Activated CD8-positive, alpha-beta T cell treated with anti-CD3 and anti-CD28 coated beads for 36 hours (primary cell): ENCODE measurements around the gene GDF7. TPM values are rescaled to one million over a fixed set of nuclear protein-coding genes. Genes with fewer than 3 reads are reported as not detected.

Source experiments
- ATAC-seq: fragments of 200-7000 bp; cut with Tn5 transposase; one replicate; pipeline ENCODE4 v1.10.0; 2021; ENCODE audit warnings: mild to moderate bottlenecking, moderate library complexity
- CTCF ChIA-PET: fragments of 350-600 bp; sonication (Branson Sonifier 250); formaldehyde crosslinking; loops from one replicate; lab custom pipeline; 2021; ENCODE audit warnings: antibody characterized with exemption; lab: Charles Lee
- POLR2A ChIA-PET: fragments of 350-600 bp; sonication (Branson Sonifier 250); formaldehyde crosslinking; loops from one replicate; lab custom pipeline; 2021; ENCODE audit warnings: antibody characterized with exemption; lab: Charles Lee
- DNase-seq: peaks from one replicate; pipeline ENCODE4 v3.0.0-alpha.2; 2020
- H3K27ac Mint-ChIP-seq: one replicate; pipeline ENCODE4 v1.8.0; 2021; ENCODE audit warnings: mild to moderate bottlenecking, mixed read lengths
- H3K27me3 Mint-ChIP-seq: one replicate; pipeline ENCODE4 v1.8.0; 2021; ENCODE audit warnings: mixed read lengths
- H3K36me3 Mint-ChIP-seq: one replicate; pipeline ENCODE4 v1.8.0; 2021; ENCODE audit warnings: low read depth, mixed read lengths
- H3K4me1 Mint-ChIP-seq: one replicate; pipeline ENCODE4 v1.8.0; 2021; ENCODE audit warnings: low read depth, mixed read lengths
- H3K4me3 Mint-ChIP-seq: one replicate; pipeline ENCODE4 v1.8.0; 2021; ENCODE audit warnings: mild to moderate bottlenecking, moderate library complexity, mixed read lengths
- H3K9me3 Mint-ChIP-seq: one replicate; pipeline ENCODE4 v1.8.0; 2021; ENCODE audit warnings: mixed read lengths
- CTCF ChIP-seq: fragments of 200-600 bp; IDR thresholded peaks from one replicate; pipeline ENCODE4 v1.8.0; 2022; ENCODE audit warnings: antibody characterized with exemption, mild to moderate bottlenecking
- intact Hi-C: fragments of 100-400 bp; cut with micrococcal nuclease; formaldehyde crosslinking; loops from one replicate; pipeline ENCODE4 v1.10.0; 2022
- total RNA-seq, 2 experiments: library from RNA; stranded (reverse); gene quantifications; one replicate each; pipeline ENCODE4 v1.2.3, GENCODE V29; 2021

Gene GDF7
- total RNA-seq, 2 experiments from 2014 or later, result not detected

GRCh38 chr2:20682167-20682920 lies 15.4 kb downstream of the GDF7 start:
- no peak for DNase-seq
- intact Hi-C loops, result no loop called here
- CTCF ChIA-PET, result interaction anchor here (0.8 to 5.9 kb wide), 3 partner anchors 16 to 281 kb away, joined by 3 to 22 read pairs (median 5); no protein-coding TSS in a partner anchor

GRCh38 chr2:20684581-20685063 lies 17.7 kb downstream of the GDF7 start:
- ChIA-PET POLR2A (no interaction called here), CTCF (interaction anchor here (0.8 to 5.9 kb wide), 3 partner anchors 23 to 276 kb away, joined by 3 to 22 read pairs (median 3); partner anchors contain the start of gene HS1BP3)
- H3K36me3 Mint-ChIP-seq, result peaks cover 38% of the 10 kb centered on the region
- DNase-seq, result no peak
- peaks cover 2% of the 10 kb centered on the region for H3K9me3 Mint-ChIP-seq
- intact Hi-C loops, result no loop called here
- no peaks in the 10 kb centered on the region for H3K27me3 Mint-ChIP-seq
- no peaks in the 10 kb centered on the region for H3K4me1 Mint-ChIP-seq
- TF ChIP-seq CTCF, result no peak
- H3K4me3 Mint-ChIP-seq, result no peak overlapping the region
- ATAC-seq, result no peak
- H3K27ac Mint-ChIP-seq, result no peak overlapping the region

More at GRCh38 chr2:20682167-20682920, 15.4 kb downstream of the GDF7 start:
- no peaks in the 10 kb centered on the region for H3K4me1 Mint-ChIP-seq
- no peak overlapping the region for H3K27ac Mint-ChIP-seq
- POLR2A ChIA-PET, result interaction anchor here (1.0 kb wide), 1 partner anchor 11 kb away, joined by 3 read pairs; no protein-coding TSS in a partner anchor
- H3K36me3 Mint-ChIP-seq, result peaks cover 23% of the 10 kb centered on the region
- H3K27me3 Mint-ChIP-seq, result no peaks in the 10 kb centered on the region
- ATAC-seq, result no peak
- no peak overlapping the region for H3K4me3 Mint-ChIP-seq
- TF ChIP-seq CTCF, result no peak
- no peaks in the 10 kb centered on the region for H3K9me3 Mint-ChIP-seq

GRCh38 chr2:20687260-20687832 lies 20.4 kb downstream of the GDF7 start:
- H3K4me1 Mint-ChIP-seq, result no peaks in the 10 kb centered on the region
- no peak for ATAC-seq
- no peak overlapping the region for H3K4me3 Mint-ChIP-seq
- peaks cover 42% of the 10 kb centered on the region for H3K36me3 Mint-ChIP-seq
- no peak for DNase-seq
- POLR2A ChIA-PET, result no interaction called here
- intact Hi-C loops, result no loop called here
- no peak for TF ChIP-seq CTCF
- CTCF ChIA-PET, result interaction anchor here (1.0 to 5.9 kb wide), 3 partner anchors 26 to 243 kb away, joined by 3 to 22 read pairs (median 3); no protein-coding TSS in a partner anchor
- peaks cover 2% of the 10 kb centered on the region for H3K9me3 Mint-ChIP-seq
- H3K27me3 Mint-ChIP-seq, result no peaks in the 10 kb centered on the region
- no peak overlapping the region for H3K27ac Mint-ChIP-seq

- TF ChIP-seq CTCF, result no peak
- no peaks in the 10 kb centered on the region for H3K4me1 Mint-ChIP-seq
- no peak for DNase-seq
- H3K36me3 Mint-ChIP-seq, result peaks cover 37% of the 10 kb centered on the region
- POLR2A ChIA-PET, result no interaction called here
- H3K4me3 Mint-ChIP-seq, result no peak overlapping the region
- H3K27me3 Mint-ChIP-seq, result no peaks in the 10 kb centered on the region
- intact Hi-C loops, result no loop called here
- no peak for ATAC-seq
- CTCF ChIA-PET, result no interaction called here
- no peak overlapping the region for H3K27ac Mint-ChIP-seq
- H3K9me3 Mint-ChIP-seq, result peaks cover 2% of the 10 kb centered on the region
Measured at GRCh38 chr2:20689428-20690264, 22.7 kb downstream of the GDF7 start.
